ENCODE measurements around the gene AGRN. TPM values are rescaled to one million over a fixed set of nuclear protein-coding genes. Genes with fewer than 3 reads are reported as not detected.
"Not testable (repeated sequence)": the region's sequence is repeated elsewhere in the genome, so short reads cannot be mapped to it uniquely, and the experiment has no call there.

AGRN gene
- total RNA-seq, 3 donors from 2014 or later, result 32.0 to 54.4 (median 40.6) TPM

- no peak for ATAC-seq
- no peaks in the 10 kb centered on the region for H3K9me3 ChIP-seq
Observed at GRCh38 chr1:1011396-1011949, 8.4 kb upstream of the AGRN start.

DNA sequence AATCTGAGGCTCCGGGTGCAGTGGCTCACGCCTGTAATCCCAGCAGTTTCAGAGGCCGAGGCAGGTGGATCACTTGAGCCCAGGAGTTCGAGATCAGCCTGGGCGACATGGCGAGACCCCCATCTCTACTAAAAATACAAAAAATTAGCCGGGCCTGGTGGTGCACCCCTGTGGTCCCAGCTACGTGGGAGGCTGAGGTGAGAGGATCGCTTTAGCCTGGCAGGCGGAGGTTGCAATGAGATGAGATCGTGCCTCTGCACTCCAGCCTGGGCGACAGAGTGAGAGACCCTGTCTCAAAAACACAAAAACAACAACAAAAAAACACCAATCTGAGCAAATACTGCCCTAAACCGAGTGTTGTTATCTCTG is 7.2 kb upstream of the AGRN start:
- ATAC-seq; H3K4me1 ChIP-seq (ENCODE audit: low read depth); H3K36me3 ChIP-seq (ENCODE audit: low read depth); H3K9me3 ChIP-seq; intact Hi-C loops (cut with DNase I, micrococcal nuclease): not testable (repeated sequence)
- H3K4me3 ChIP-seq, result peak overlapping the region; percentile 29
- peak in 2 of 3 donors; percentile 31 to 35 for DNase-seq

More at GRCh38 chr1:1011396-1011949, 8.4 kb upstream of the AGRN start:
- H3K4me1 ChIP-seq (ENCODE audit: low read depth), result peaks cover 10% of the 10 kb centered on the region
- no peak for TF ChIP-seq CTCF (IDR thresholded peaks at IDR 0.05)
- intact Hi-C loops (cut with DNase I, micrococcal nuclease), result no loop called here
- H3K36me3 ChIP-seq (ENCODE audit: low read depth), result no peaks in the 10 kb centered on the region
- DNase-seq, result peak; percentile 3 to 37 (median 18)
- no peak overlapping the region for H3K4me3 ChIP-seq

GRCh38 chr1:1013105-1013921 is 6.6 kb upstream of the AGRN start, which contains the start of gene ISG15:
ISG15 (plus strand) TSS chr1:1013497; CDS start chr1:1013574, 77 bp downstream.
- Histone ChIP-seq H3K4me1 (ENCODE audit: low read depth) (peaks cover 10% of the 10 kb centered on the region), H3K9me3 (no peaks in the 10 kb centered on the region), H3K4me3 (peak within 1 kb of the TSS; percentile 29), H3K36me3 (ENCODE audit: low read depth) (no peaks in the 10 kb centered on the region)
- intact Hi-C loops (cut with DNase I, micrococcal nuclease), result no loop called here
- ATAC-seq, result peak; percentile 96
- TF ChIP-seq CTCF (IDR thresholded peaks at IDR 0.05), result no peak
- DNase-seq, result peak; percentile 93 to 97 (median 95)

- Histone ChIP-seq H3K4me3 (no peak overlapping the region), H3K9me3 (no peaks in the 10 kb centered on the region), H3K36me3 (ENCODE audit: low read depth) (no peaks in the 10 kb centered on the region), H3K4me1 (ENCODE audit: low read depth) (peaks cover 13% of the 10 kb centered on the region)
- intact Hi-C loops (cut with DNase I, micrococcal nuclease), result no loop called here
- TF ChIP-seq CTCF (IDR thresholded peaks at IDR 0.05), result no peak
- DNase-seq, result peak in 2 of 3 donors; percentile 52 to 64
- peak; percentile 16 for ATAC-seq
Observed at GRCh38 chr1:1013922-1014648, 5.8 kb upstream of the AGRN start.

DNA sequence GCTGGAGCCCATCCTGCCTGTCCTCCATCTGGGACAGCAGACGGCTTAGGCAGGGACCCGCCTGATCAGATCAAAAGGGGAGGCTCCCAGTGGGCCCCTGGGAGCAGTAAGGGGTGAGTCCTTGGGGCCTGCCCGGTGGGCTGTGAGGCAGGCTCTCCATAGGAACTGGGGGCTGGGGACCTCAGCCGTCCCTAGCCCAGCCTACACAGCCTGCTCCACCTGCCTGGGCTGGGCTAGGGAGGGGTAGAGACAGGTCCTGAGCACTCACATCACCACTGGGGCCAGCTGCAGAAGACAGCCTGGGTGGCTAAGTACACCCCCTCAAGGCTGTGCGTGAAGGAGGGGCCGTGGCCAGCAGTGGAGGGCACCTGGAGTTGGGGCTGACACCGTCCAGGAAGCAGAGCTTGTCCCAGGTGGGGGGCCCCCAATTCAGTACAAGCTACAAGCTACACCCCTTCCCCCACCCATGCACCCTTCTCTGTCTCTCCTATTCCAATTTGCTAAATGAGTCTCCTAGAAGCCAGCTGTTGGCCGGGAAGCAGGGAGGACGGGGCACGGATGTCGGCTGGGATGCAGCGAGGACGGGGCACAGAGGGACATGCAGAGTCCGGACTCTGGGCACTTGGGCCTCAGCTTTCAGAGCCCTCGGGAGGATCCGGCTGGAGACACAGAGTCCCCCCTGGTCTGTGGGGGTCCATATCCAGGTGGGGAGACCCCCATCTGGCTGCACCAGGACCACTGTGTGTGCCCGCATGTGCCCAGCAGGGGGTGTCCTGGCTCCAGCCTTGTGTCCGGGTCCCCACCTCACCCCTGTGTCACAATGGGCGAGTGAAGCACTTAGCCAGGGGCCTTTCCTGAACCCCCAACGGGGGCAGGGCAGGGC is 4.9 kb upstream of the AGRN start:
- DNase-seq (peak in 1 of 3 donors; percentile 28), ATAC-seq (no peak)
- intact Hi-C loops (cut with DNase I, micrococcal nuclease), result no loop called here
- Histone ChIP-seq H3K36me3 (ENCODE audit: low read depth) (no peaks in the 10 kb centered on the region), H3K4me3 (no peak overlapping the region), H3K9me3 (no peaks in the 10 kb centered on the region), H3K4me1 (ENCODE audit: low read depth) (peaks cover 14% of the 10 kb centered on the region)
- TF ChIP-seq CTCF (IDR thresholded peaks at IDR 0.05), result no peak

DNA sequence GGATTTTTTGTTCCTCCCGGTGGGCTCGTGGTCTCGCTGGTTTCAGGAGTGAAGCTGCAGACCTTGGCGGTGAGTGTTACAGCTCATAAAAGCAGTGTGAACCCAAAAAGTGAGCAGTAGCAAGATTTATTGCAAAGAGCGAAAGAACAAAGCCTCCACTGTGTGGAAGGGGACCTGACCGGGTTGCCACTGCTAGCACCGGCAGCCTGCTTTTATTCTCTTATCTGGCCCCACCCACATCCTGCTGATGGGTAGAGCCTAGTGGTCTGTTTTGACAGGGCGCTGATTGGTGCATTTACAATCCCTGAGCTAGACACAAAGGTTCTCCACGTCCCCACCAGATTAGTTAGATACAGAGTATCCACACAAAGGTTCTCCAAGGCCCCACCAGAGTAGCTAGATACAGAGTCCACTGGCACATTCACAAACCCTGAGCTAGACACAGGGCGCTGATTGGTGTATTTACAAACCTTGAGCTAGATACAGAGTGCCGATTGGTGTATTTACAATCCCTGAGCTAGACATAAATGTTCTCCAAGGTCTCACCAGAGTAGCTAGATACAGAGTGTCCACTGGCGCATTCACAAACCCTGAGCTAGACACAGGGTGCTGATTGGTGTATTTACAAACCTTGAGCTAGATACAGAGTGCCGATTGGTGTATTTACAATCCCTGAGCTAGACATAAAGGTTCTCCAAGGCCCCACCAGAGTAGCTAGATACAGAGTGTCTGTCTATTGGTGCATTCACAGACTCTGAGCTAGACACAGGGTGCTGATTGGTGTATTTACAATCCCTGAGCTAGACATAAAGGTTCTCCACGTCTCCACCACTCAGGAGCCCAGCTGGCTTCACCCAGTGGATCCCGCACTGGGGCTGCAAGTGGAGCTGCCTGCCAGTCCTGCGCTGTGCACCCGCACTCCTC is 2.3 kb upstream of the AGRN start:
- intact Hi-C loops (cut with DNase I, micrococcal nuclease); H3K36me3 ChIP-seq (ENCODE audit: low read depth); DNase-seq; ATAC-seq; H3K4me3 ChIP-seq; H3K9me3 ChIP-seq: not testable (repeated sequence)
- peaks cover 26% of the 10 kb centered on the region for H3K4me1 ChIP-seq (ENCODE audit: low read depth)

DNA sequence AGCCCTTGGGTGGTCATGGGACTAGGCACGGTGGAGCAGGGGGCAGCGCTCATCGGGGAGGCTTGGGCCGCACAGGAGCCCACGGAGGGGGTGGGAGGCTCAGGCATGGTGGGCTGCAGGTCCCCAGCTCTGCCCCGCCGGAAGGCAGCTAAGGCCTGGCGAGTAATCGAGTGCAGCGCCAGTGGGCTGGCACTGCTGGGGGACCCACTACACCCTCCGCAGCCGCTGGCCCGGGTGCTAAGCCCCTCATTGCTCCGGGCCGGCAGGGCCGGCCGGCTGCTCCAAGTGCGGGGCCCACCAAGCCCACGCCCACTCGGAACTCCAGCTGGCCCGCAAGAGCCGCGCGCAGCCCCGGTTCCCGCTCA is 1.6 kb upstream of the AGRN start:
- intact Hi-C loops (cut with DNase I, micrococcal nuclease); DNase-seq; ATAC-seq; H3K4me3 ChIP-seq; H3K36me3 ChIP-seq (ENCODE audit: low read depth); H3K9me3 ChIP-seq: not testable (repeated sequence)
- H3K4me1 ChIP-seq (ENCODE audit: low read depth), result peaks cover 26% of the 10 kb centered on the region
